ENCODE data around the gene HIP1.
"Not testable (repeated sequence)": the region's sequence is repeated elsewhere in the genome, so short reads cannot be mapped to it uniquely, and the experiment has no call there.

HIP1 gene

DNA sequence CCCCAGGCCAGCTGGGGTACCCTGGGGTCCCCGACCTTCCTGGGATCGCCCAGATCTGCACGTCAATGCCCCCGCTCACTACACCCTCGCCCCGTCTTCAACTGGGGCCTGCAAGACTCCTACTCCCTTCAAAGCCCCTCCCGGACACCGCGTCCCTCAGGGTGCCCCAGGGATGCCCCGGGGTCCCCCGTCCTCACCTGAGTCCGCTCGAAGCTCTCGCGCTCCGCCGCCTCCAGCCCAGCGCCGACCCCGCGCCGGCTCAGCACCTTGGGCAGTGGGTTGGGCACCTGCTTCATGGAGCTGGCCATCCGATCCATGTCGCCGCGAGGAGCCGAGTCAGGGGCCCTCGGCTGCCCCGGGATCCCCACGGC, at the start of gene HIP1:
TSS of gene HIP1 (minus strand) at position 338 of the 371 bp plus-strand sequence. CDS start at position 317, 21 bp downstream.
- DNase-seq: no peak

GRCh38 chr7:75788154-75788847, 49.6 kb upstream of the HIP1 start:
- DNase-seq: not testable (repeated sequence)

DNA sequence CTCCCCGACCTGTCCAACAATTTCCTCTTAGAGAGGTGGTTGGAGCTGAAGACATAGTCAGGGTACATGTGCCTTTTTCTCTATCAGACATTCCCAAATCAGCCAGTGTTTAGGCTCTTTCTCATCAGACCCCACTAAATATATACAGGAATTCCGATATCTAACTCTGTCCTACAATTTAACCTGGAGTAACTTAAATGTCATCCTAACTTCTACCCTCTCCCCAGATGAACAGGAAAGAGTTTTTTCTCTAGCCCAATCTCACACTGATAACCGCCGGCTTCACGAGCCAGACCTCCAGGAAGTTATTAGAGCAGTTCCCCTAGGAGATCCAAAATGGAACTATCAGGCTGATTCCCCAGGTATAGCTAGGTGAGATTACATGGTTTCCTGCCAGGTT, 44.3 kb upstream of the HIP1 start:
- DNase-seq: not testable (repeated sequence)

GRCh38 chr7:75780647-75781273, 42.0 kb upstream of the HIP1 start:
- DNase-seq: not testable (repeated sequence)

DNA sequence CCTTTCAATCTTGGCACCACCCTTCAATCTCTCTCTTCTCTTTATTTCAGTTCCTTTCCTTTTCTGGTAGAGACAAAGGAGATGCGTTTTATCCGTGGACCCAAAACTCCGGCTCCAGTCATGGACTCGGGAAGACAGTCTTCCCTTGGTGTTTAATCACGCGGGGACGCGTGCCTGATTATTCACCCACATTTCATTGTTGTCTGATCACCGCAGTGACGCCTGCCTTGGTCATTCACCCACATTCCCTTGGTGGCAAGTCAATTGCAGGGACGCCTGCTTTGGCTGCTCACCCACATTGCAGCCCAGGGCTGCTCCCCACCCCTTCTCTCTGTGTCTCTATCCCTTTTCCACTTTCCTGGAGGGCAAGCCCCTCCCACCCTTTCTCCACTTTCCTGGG, 40.8 kb upstream of the HIP1 start:
- not testable (repeated sequence) for DNase-seq

- not testable (repeated sequence) for DNase-seq
Measured at GRCh38 chr7:75779035-75779434, 40.3 kb upstream of the HIP1 start.

- peak; percentile 57 for DNase-seq
Measured at GRCh38 chr7:75776295-75776971, 37.7 kb upstream of the HIP1 start.

DNA sequence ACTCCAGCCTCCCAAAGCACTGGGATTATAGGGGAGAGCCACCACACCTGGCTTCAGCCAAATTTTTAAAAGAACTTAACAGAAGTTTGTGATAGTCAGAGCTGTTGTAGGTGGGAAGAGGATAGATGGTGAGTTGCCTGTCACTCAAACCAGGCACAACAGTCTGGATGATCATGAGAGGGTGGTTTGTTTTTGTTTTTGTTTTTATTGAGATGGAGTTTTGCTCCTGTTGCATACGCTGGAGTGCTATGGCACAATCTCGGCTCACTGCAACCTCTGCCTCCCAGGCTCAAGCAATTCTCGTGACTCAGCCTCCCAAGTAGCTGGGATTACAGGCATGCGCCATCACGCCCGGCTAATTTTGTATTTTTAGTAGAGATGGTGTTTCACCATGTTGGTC, 35.2 kb upstream of the HIP1 start:
- DNase-seq: not testable (repeated sequence)

- DNase-seq: no peak
Measured at GRCh38 chr7:75772081-75773077, 33.6 kb upstream of the HIP1 start, which contains the start of gene CCL26. Gene CCL26, minus strand, starts transcription at chr7:75772211. Its CDS starts 35 bp downstream, at chr7:75772176.

DNA sequence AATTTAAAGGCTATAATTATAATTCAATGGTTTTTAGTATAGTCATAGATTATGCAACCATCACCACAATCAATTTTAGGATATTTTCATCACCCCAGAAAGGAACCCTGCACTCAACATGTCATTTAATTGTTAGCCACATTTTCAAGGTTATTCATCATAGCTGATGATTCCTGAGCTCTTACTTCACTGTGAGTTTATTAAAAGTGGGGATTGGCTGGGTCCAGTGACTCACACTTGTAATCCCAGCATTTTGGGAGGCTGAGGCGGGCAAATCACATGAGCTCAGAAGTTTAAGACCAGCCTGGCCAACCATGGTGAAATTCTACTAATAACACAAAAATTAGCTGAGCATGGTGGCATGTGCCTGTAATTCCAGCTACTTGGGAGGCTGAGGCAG, 32.5 kb upstream of the HIP1 start:
- no peak for DNase-seq

DNA sequence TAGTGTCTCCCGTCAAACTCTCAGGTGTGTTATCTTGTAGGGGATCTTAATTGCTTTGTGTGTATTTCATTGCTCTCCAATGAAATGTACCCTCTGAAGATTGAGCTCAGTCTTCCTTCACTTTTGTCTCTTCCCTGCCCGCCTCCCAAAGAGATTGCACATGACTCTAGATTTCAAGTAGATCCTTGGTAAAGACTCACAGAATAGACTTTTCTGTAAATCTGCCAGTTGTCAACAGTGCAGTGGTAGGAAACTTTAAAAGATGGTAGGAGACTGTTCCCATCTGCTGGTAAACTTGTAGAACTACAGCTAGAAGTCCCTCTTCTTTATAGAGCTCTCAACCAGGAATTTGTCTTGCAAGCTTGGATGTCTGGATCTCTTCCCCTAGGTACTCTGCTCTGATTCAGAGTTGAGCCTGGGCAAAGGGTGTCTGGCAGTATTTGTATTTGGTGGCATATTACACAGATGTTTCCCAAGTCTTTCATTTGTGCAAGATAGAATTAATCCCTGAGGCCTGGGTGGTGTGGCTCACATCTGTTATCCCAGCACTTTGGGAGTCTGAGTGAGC, 23.7 kb upstream of the HIP1 start:
- no peak for DNase-seq

- not testable (repeated sequence) for DNase-seq
Measured at GRCh38 chr7:75761801-75762200, 23.1 kb upstream of the HIP1 start.

GRCh38 chr7:75758491-75758890, 19.8 kb upstream of the HIP1 start:
- DNase-seq: no peak

DNA sequence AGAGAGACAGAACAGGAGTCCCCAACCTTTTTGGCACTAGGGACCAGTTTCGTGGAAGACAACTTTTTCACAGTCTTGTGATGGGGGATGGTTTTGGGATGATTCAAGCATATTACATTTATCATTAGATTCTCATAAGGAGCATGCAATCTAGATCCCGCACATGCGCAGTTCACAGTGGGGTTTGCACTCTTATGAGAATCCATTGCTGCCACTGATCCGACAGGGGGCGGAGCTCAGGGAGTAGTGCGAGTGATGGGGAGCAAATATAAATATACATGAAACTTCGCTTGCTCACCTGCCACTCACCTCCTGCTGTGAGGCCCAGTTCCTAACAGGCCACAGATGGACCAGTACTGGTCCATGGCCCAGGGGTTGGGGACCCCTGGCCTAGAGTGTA, 19.1 kb upstream of the HIP1 start:
- DNase-seq: no peak

DNA sequence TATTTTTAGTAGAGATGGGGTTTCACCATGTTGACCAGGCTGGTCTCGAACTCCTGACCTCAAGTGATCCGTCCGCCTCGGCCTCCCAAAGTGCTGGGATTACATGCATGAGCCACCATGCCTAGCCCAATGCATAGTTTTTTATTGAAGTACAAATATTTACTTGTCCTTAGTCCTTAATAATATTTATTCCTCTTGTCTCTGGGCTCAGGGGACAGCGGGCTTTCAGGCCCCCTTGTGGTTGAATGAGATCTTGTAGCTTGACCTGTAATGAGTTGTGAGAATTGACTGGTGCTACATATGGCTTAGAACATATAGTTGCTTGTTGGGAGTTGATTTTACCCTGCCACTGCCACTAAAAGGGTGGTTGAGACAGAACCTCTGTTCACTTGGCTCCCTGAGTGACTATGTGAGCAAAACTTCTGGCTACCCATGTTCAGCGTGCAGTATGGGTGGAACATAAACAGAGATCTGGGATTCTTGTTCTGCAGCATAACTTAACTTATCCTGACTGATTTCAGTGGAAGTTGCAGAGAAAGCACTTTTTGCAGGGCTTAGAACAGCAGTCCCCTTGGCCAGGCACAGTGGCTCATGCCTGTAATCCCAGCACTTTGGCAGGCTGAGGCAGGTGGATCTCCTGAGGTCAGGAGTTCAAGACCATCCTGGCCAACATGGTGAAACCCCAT, 18.4 kb upstream of the HIP1 start:
- DNase-seq: no peak

- no peak for DNase-seq
Measured at GRCh38 chr7:75756206-75756990, 17.7 kb upstream of the HIP1 start.

DNA sequence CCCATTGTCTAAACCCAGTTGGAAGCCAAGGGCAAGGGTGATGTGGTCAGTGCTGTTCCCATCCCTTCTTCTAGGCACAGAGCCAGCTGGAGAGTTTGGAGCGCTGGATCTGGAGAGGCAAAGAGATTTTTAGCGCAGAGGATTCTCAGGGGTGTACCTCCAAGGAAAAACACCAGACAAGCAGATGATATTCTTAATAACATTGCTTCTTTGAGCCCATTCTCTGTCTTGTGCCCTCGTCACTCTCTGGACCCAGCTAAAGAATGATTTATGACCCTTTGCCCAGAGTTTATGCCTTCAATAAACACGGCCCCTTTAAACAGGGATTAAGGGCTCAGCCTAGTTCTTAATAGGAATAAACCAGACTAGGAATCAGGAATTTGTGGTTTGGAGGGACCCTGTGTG, 4.7 kb upstream of the HIP1 start:
- no peak for DNase-seq

DNA sequence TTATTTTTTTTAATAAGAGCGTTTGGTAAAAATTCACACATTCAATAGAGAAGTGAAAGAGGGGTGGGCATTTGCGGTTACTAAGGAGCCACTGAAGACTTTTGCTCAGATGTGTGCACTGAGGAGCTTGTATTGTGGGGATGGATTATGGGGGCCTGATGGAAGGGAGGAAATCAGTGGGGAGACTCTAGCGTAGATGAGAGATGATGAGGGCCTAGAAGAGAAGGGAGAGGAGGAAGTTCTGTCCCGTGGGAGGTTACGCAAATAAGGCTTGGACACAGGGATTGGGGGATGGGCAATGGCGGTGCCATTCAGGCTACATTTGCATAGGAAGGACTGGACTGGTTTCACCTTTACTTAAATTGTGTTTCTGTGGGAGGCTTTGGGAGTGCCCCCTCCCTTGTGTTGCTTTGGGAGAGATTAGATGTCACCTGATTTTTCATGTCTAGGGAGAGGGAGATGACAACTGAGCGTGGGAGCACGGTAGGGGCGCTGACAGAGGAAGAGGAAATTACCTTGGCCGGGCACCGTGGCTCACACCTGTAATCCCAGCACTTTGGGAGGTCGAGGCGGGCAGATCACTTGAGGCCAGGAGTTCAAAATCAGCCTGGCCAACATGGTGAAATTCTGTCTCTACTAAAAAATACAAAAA, 2.2 kb upstream of the HIP1 start:
- no peak for DNase-seq

- no peak for DNase-seq
Measured at GRCh38 chr7:75739796-75740672, 1.3 kb upstream of the HIP1 start.

All from activated CD8-positive, alpha-beta memory T cell treated with anti-CD3 and anti-CD28 coated beads, Interleukin-2, amount 50 U/mL, for 4 hours (primary cell).